Measurements from ENCODE around the gene PHLDA3.

DNA sequence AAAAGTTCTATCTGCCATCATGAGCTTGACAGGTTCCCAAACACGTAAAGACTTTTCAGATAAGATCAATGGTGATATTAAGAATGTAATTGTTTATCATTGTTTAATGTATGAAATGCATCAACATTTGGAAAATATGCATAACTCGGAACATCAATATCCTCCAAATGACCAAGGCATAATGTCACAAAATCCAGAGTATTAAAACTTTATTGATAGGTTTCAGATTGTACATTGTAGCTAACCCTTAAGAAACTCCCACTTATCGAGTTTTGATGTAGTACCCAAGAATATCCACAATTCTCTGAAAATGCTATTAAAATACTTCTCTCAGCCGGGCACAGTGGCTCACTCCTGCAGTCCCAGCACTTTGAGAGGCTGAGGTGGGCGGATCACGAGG is 35.4 kb downstream of the PHLDA3 start:
- TF ChIP-seq POLR2A (IDR thresholded peaks at IDR 0.05; ENCODE audit: low read length) (no peak), GATA1 (IDR thresholded peaks at IDR 0.05; ENCODE audit: low read depth, low read length) (no peak)
